ENCODE data around the gene CEBPB.

Gene CEBPB

DNA sequence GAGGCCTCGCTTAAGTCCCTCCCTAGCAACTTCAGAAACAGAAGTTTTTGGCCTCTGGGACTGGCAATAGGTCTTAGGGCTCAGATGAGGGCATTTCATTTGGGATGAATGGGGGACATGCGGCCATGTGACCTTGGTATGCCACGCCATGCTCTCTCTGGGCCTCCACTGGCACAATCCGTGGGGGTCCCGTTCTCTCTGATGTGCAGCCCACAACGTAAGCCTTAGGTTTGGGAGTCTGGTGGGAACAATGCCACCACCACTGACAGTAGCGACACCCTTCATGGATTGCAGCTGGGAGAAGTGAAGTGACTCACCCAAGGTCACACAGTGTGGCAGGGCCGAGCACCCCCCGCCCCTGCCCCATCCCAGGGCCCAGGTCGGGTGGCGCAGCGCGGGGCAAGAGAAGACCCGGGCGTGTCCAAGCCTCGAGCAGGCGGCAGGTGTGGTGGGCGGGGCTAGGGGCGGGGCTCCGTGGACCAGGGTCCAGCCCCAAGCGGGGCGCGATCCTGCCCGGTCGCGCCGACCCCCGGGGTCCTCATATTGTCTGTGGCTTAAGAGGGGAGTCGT lies 864 bp upstream of the CEBPB start:
- TF ChIP-seq, protein P1, sequence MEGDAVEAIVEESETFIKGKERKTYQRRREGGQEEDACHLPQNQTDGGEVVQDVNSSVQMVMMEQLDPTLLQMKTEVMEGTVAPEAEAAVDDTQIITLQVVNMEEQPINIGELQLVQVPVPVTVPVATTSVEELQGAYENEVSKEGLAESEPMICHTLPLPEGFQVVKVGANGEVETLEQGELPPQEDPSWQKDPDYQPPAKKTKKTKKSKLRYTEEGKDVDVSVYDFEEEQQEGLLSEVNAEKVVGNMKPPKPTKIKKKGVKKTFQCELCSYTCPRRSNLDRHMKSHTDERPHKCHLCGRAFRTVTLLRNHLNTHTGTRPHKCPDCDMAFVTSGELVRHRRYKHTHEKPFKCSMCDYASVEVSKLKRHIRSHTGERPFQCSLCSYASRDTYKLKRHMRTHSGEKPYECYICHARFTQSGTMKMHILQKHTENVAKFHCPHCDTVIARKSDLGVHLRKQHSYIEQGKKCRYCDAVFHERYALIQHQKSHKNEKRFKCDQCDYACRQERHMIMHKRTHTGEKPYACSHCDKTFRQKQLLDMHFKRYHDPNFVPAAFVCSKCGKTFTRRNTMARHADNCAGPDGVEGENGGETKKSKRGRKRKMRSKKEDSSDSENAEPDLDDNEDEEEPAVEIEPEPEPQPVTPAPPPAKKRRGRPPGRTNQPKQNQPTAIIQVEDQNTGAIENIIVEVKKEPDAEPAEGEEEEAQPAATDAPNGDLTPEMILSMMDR (IDR thresholded peaks at IDR 0.05) = no peak

DNA sequence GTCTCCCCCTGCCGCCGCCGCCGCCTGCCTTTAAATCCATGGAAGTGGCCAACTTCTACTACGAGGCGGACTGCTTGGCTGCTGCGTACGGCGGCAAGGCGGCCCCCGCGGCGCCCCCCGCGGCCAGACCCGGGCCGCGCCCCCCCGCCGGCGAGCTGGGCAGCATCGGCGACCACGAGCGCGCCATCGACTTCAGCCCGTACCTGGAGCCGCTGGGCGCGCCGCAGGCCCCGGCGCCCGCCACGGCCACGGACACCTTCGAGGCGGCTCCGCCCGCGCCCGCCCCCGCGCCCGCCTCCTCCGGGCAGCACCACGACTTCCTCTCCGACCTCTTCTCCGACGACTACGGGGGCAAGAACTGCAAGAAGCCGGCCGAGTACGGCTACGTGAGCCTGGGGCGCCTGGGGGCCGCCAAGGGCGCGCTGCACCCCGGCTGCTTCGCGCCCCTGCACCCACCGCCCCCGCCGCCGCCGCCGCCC lies 474 bp downstream of the CEBPB start:
- H3K27ac ChIP-seq = peak overlapping the region; percentile 96 to 98
- no peaks in the 10 kb centered on the region for H3K9me3 ChIP-seq
- H3K4me3 ChIP-seq = peak overlapping the region; percentile 59 to 88
- TF ChIP-seq, protein P1 (IDR thresholded peaks at IDR 0.05) = no peak
- H3K4me1 ChIP-seq = peaks cover 0 to 43% (median 34%) of the 10 kb centered on the region in 4 donors
- intact Hi-C loops (cut with DNase I; ENCODE audit: low total_unique reads) = loop anchor here (5.0 kb wide), 2 partner anchors 116 to 206 kb away; no protein-coding TSS in a partner anchor
- H3K36me3 ChIP-seq = peaks cover 28 to 45% (median 29%) of the 10 kb centered on the region in 3 donors
- peak; percentile 59 to 81 for DNase-seq
- no peaks in the 10 kb centered on the region for H3K27me3 ChIP-seq

More for the DNA sequence above, 864 bp upstream of the CEBPB start:
- Histone ChIP-seq H3K27me3 (no peaks in the 10 kb centered on the region), H3K4me1 (peaks cover 0 to 31% (median 24%) of the 10 kb centered on the region in 4 donors), H3K4me3 (peak overlapping the region; percentile 59 to 88), H3K27ac (peak overlapping the region; percentile 96 to 98), H3K36me3 (peaks cover 23 to 32% (median 24%) of the 10 kb centered on the region in 3 donors), H3K9me3 (no peaks in the 10 kb centered on the region)
- peak in 1 of 2 donors; percentile 51 for DNase-seq
- intact Hi-C loops (cut with DNase I; ENCODE audit: low total_unique reads) = loop anchor here (5.0 kb wide), 2 partner anchors 118 to 208 kb away; no protein-coding TSS in a partner anchor

DNA sequence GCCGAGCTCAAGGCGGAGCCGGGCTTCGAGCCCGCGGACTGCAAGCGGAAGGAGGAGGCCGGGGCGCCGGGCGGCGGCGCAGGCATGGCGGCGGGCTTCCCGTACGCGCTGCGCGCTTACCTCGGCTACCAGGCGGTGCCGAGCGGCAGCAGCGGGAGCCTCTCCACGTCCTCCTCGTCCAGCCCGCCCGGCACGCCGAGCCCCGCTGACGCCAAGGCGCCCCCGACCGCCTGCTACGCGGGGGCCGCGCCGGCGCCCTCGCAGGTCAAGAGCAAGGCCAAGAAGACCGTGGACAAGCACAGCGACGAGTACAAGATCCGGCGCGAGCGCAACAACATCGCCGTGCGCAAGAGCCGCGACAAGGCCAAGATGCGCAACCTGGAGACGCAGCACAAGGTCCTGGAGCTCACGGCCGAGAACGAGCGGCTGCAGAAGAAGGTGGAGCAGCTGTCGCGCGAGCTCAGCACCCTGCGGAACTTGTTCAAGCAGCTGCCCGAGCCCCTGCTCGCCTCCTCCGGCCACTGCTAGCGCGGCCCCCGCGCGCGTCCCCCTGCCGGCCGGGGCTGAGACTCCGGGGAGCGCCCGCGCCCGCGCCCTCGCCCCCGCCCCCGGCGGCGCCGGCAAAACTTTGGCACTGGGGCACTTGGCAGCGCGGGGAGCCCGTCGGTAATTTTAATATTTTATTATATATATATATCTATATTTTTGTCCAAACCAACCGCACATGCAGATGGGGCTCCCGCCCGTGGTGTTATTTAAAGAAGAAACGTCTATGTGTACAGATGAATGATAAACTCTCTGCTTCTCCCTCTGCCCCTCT lies 1.1 kb downstream of the CEBPB start:
- H3K9me3 ChIP-seq = no peaks in the 10 kb centered on the region
- no peaks in the 10 kb centered on the region for H3K27me3 ChIP-seq
- H3K27ac ChIP-seq = peak overlapping the region; percentile 96 to 98
- intact Hi-C loops (cut with DNase I; ENCODE audit: low total_unique reads) = loop anchor here (5.0 kb wide), 2 partner anchors 116 to 206 kb away; no protein-coding TSS in a partner anchor
- H3K4me3 ChIP-seq = peak overlapping the region; percentile 59 to 88
- peaks cover 28 to 51% (median 29%) of the 10 kb centered on the region in 3 donors for H3K36me3 ChIP-seq
- TF ChIP-seq, protein P1 (IDR thresholded peaks at IDR 0.05) = peak; percentile 32 to 48
- DNase-seq = peak in 1 of 2 donors; percentile 31
- H3K4me1 ChIP-seq = peaks cover 0 to 44% (median 36%) of the 10 kb centered on the region in 4 donors

DNA sequence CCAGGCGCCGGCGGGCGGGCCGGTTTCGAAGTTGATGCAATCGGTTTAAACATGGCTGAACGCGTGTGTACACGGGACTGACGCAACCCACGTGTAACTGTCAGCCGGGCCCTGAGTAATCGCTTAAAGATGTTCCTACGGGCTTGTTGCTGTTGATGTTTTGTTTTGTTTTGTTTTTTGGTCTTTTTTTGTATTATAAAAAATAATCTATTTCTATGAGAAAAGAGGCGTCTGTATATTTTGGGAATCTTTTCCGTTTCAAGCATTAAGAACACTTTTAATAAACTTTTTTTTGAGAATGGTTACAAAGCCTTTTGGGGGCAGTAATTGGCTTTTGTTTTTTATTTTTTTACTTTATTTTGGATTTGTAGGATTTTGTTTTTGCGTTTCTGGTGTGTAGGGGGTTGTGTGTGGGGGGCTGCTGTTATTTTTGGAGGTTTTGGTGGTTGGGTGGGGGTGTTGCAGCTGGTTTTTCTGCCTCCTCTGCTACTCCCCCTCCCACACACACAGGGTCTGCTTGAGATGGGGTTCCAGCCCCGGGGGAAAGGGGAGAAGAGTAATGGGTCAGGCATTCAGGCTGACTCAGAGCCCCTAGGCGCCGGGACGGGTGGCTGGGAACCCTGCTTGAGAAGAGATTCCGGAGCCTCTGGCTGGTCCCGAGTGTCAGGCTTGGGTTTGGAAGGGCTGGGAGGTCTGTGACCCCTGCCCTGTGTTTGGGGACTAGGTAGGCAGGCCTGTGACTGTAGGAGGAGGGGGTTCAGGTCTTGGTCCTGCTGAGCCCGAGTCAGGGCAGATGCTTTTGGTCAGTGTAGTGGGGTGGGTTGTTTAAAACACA lies 2.0 kb downstream of the CEBPB start:
- Histone ChIP-seq H3K4me3 (peak overlapping the region; percentile 59 to 88), H3K9me3 (no peaks in the 10 kb centered on the region), H3K36me3 (peaks cover 28 to 53% (median 29%) of the 10 kb centered on the region in 3 donors), H3K27ac (peak overlapping the region; percentile 96 to 98), H3K4me1 (peaks cover 0 to 46% (median 32%) of the 10 kb centered on the region in 4 donors), H3K27me3 (no peaks in the 10 kb centered on the region)
- TF ChIP-seq, protein P1 (IDR thresholded peaks at IDR 0.05) = no peak
- peak; percentile 87 to 92 for DNase-seq
- intact Hi-C loops (cut with DNase I; ENCODE audit: low total_unique reads) = loop anchor here (5.0 kb wide), 2 partner anchors 115 to 205 kb away; no protein-coding TSS in a partner anchor

All from tibial artery (tissue), 4 donors.